HG02571 (cell line): ENCODE measurements around the gene NIPAL1.
A peak's percentile ranks its signal among the peaks of the same experiment; 100 is the strongest.
"Not testable (repeated sequence)": the region's sequence is repeated elsewhere in the genome, so short reads cannot be mapped to it uniquely, and the experiment has no call there.

Experiments used
- ATAC-seq: cut with Tn5 transposase; IDR thresholded peaks from one replicate; pipeline ENCODE4 v1.9.1; 2021; ENCODE audit warnings: mild to moderate bottlenecking, moderate library complexity; ENCODE audit not compliant: unreplicated experiment

Gene NIPAL1

DNA sequence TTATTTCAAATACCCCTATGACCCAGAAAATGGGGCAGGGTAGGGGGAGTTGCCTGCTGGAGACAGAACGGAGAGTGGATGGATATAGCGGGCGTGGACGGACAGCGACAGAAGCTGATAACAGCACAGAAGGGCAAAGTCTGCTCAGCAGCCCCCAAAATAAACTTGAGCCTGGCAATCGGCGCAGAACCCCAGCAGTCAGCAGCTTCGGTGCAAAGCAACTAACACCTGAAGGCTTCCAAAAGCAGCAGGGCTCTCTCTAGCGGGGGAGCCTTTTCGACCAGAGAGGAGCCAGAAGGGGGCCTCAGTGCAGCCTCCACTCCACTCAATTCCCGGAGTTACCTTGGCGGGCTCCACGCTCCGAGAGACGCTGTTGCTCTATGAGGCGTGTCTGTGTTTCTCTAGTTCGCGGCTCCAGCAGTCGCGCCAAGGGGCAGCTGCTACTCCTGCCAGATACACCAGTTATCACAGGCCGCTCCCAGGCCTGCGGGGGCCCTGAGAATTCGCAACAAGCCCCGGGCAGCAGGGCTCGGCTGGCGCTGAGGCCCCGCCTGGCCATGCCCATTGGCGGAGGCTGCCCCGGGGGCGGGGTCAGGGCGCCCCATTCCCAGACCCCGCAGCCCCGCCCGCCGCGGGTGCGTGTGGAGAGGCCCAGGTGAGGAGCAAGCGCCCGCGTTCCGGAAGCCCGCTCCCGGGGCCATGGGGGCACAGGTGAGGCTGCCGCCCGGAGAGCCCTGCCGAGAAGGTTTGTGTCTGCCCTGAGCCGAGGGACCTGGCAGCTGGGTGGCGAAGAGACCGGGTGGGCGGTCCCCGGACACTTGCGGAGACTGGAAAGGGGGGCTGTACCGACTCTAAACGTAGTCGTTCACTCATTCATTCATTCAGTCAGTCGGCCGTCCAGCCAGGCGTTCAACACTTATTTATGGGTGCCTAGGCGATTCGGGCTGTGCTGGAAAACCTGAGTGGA is at the start of gene NIPAL1, which contains the start of gene CNGA1:
Gene NIPAL1 (plus strand): TSS at position 632 of the 967 bp plus-strand sequence. CDS start 68 bp downstream, at position 700.
Gene CNGA1 (minus strand): TSS at position 541 of the 967 bp plus-strand sequence. CDS start 63,992 bp downstream, outside the sequence.
- ATAC-seq, result peak; percentile 93

DNA sequence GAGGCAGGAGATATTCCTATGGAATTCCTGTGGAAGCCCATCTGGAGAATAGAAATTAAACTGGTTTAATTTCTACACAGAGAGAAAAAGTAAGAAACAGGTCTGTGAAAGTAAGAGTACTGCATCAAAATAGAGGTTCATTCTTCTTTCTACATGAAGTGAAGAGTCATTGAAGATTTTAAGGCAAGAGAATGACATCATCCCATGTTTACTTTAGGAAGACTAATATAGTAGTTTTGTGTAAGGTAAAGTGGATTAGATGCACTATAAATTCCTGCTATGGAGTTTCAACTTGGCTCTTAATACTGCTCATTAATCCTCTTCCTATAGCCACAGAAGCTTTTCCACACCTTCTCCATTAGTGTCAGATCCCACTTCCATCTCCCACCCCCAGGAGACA is 47.7 kb upstream of the NIPAL1 start:
- ATAC-seq, result no peak

DNA sequence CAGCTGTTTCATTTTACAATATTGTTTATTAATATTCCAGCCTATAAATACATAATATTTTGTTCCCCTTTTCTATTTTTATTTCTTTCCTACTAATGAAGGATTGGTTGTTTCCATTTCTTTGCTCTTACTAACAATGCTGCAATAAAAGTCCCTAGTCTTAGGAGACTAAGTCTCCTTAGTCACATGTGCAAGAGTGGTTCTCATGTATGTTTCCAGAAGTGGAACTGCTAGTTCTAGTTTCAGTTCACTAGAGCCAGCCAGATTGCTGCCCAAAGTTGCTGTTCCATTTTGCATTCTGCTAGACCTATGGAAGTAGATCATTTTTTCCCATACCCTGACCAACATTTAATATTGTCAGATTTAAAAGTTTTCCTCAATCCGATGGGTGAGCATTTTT is 44.4 kb upstream of the NIPAL1 start:
- ATAC-seq, result no peak

DNA sequence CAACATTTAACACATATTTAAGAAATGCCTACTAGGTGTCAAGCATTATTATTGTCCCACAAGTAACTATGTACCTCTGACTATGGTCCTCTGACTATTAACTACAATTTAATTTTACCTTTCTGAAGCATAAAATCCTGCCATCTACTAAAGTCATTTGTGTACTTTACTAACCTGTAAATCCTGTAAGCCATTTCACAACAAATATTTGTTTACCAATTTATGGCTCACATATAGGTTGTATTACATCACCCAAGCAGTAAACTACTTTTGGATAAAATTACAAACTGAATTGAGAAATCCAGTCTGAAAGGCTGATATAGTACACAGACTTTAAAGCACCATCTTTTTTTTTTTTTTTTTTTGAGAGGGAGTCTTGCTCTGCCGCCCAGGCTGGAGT is 43.9 kb upstream of the NIPAL1 start:
- ATAC-seq, result no peak

DNA sequence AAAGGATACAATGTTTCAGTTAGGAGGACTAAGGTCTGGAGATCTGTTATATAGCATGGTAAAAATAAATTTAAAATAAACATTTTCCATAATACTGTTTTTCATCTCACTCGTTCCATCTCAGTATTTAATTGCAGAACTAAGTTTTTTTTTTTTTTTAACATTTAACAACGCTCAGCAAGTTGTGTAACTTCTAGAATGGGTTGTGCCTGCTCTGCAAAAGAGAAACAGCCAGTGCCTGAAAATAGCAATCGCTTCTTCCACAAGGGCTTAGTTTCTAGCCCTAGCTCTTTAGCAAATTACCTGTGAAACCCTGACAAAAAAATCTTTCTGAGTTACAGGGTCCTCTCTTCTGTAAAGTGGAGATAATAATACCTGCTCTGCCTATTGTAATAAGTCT is 42.0 kb upstream of the NIPAL1 start:
- no peak for ATAC-seq

DNA sequence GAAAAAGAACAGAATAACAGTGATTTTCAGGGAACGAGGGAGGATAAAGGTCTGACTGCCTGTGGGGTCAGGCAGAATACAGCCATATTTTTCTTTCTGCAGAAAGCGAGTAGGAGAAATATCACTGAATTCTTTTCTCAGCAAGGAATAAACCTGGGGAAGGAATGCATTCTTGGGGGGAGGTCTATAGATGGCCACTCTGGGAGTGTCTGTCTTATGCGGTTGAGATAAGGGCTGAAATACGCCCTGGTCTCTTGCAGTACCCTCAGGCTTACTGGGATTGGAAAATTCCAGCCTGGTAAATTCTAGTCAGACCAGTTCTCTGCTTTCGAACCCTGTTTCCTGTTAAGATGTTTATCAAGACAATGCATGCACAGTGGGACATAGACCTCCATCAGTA is 26.4 kb upstream of the NIPAL1 start:
- ATAC-seq, result no peak

DNA sequence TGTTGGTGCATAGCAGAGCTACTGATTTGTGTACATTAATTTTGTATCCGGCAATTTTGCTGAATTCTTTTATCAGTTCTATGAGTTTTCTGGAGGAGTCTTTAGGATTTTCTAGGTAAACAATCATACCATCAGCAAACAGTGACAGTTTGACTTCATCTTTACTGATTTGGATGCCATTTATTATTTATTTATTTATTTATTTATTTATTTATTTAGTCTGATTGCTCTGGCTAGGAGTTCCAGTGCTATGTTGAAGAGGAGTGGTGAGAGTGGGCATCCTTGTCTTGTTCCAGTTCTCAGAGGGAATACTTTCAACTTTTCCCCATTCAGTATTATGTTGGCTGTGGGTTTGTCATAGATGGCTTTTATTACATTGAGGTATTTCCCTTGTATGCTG is 24.1 kb upstream of the NIPAL1 start:
- ATAC-seq, result not testable (repeated sequence)

DNA sequence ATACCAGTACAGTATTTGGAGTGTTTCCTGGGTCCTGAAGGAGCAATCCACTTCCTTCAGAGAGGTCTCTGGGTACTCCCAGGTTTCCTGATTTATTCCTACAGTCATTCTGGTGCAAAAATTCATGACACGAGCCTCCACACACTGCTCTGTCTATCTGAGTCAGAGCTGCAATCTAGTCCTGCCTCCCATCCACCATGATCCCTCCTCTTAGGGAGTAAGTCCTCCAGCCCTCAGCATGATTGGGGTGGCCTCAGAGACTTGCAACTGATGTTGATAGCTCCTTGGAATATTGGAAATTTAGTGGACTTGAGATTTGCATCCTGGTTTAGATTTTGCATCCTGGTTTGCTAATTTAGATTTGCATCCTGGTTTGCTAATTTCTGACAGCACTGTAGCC is 20.6 kb upstream of the NIPAL1 start:
- ATAC-seq, result no peak

DNA sequence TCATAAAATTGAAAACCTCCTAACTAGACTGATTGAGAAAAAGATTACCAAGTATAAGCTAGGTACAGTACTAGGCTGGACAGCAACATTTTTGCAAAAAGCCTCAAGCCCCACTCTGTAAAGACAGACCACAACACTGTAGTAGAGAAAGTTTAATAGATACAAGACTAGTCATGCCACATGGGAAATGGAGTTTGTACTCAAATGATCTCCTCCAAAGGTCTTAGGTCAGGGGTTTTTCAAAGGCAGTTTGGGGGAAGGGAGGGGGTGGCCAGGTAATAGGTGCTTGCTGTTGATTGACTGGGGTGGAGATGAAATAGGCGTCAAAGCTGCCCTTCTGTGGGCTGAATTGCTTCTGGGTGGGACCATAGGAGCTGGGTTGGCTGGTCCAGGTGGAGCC is 14.3 kb upstream of the NIPAL1 start:
- ATAC-seq, result no peak

DNA sequence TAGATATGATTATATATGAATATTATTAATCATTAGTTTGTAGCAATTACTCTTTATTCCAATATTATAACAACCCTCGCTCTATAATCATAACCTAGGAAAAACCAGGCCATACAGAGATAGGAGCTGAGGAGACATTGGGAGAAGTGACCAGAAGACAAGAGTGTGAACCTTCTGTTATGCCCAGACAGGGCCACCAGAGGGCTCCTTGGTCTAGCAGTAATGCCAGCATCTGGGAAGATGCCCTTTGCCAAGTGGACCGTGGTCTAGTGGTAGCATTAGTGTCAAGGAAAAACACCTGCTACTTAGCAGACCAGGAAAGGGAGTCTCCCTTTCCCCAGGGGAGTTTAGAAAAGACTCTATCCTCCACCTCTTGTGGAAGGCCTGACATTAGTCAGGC is 13.0 kb upstream of the NIPAL1 start:
- ATAC-seq, result not testable (repeated sequence)

DNA sequence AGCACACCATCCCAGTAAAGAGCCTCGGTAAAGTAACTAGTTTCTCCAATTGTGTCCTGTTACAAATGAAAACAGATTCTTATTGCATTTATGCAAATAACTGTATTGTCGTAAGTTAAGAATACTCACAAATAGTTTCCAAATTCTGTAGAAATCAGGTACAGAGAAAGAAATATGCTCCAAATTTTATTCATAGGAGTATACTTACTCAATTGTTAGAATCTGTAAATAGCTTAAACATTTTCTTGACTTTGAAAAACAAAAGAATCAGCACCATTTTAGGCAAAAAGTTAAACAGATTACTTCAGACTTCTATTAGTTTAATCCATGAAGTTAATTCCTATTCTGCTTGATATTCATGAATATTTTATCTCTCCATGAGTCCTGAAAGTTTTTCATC is 10.8 kb upstream of the NIPAL1 start:
- no peak for ATAC-seq

DNA sequence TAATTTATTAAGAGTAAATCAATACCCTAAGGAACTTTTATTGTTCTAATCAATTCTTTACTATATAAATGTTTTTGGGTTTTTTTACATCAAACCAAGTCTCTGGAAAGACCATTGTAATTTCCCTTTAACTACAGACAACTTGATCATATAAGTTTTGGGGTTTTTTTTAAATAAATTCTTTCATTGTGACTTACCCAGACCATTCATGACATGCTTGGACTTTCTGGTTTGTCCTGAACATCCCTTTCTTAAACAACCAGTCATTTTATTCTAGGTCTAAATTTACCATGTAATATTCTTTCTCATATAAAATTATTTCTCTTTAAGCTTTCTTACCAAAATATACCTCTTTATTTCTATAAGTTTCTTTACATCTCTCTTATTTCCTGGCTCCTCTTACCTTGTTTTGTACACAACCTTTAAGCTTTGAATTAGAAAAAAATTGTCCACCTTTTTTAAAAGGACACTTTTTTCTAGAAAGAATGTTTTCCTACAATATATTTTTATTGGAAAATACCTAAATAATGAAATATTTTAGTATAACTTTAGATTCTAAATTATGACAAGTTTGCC is 8.5 kb upstream of the NIPAL1 start:
- no peak for ATAC-seq

DNA sequence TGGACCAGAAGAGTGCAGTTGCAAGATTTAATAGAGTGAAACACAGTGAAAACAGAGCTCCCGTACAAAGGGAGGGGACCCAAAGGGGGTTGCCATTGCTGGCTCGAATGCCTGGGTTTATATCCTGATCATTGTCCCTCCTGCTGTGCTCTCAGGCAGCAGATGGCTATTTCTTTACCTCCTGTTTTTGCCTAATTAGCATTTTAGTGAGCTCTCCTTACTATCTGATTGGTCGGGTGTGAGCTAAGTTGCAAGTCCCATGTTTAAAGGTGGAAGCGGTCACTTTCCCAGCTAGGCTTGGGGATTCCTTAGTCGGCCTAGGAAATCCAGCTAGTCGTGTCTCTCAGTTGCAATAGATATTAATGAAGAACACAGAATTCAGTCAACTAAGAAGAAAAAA is 5.7 kb upstream of the NIPAL1 start:
- not testable (repeated sequence) for ATAC-seq

DNA sequence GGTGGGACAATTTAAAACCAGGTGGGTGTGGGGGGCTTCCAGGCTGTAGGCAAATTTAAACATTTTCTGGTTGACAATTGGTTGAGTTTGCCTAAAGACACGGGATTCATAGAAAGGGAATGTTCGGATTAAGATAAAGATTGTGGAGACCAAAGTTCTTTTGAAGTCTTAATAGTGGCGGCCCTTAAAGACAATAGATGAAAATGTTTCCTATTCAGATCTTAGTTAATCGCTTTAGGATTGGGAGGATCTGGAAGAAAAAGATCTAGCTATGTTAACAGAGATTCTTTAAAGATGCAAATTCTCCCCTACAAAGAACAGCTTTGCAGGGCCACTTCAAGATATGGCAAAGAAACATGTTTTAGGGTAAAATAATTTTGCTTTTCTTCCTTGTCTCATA is 4.8 kb upstream of the NIPAL1 start:
- ATAC-seq, result no peak

DNA sequence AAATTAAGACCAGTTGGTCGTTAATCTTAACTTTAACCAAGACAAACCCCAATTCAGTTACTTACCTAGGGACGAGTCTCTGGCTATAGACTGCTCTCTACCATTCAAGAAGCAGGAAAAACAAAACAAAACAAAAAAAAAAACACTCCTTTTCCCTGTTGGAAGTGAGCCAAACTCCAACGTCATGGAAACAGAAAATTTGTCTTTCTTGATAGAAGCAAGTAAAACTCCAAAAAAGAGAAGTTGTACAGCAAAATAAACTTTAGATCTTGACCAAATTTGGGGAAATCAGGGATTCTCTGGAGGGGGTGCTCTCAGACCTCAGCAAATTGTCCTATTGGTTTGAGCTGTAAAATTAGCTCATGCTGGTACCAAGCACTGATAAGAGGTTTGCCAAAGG is 3.7 kb upstream of the NIPAL1 start:
- ATAC-seq, result no peak

DNA sequence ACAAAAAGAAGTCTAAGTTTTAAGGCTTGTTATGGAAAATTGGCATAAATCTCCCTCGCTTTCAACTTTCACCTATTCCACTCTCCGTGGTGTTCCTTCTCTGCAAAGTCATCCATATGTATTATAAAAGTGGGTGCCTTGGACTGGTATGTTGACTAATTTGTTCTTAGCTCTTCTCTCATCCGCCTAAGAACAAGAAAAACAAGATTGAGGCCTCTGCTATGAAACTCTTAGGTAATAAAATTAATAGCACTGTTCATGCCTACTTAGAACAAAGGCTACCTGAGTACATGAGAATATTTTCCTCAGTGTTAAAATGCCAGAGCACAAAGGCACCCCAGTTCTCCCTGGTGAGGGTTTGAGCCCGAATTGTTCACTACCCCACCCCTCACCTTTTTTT is 1.4 kb upstream of the NIPAL1 start:
- ATAC-seq, result no peak

DNA sequence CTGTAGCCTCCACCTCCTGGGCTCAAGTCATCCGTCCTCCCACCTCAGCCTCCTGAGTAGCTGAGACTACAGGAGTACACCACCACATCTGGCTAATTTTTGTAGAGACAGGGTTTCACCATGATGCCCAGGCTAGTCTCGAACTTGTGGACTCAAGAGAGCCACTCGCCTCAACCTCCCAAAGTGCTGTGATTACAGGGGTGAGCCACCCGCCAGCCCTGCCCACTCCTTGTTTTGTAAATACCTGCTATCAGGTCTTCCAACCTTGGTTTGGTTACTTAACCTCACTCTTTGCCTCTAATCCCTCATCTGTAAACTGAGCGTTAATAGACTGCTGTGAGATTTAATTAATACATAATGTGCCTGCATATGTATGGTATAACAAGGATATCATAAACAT is 894 bp upstream of the NIPAL1 start:
- no peak for ATAC-seq

DNA sequence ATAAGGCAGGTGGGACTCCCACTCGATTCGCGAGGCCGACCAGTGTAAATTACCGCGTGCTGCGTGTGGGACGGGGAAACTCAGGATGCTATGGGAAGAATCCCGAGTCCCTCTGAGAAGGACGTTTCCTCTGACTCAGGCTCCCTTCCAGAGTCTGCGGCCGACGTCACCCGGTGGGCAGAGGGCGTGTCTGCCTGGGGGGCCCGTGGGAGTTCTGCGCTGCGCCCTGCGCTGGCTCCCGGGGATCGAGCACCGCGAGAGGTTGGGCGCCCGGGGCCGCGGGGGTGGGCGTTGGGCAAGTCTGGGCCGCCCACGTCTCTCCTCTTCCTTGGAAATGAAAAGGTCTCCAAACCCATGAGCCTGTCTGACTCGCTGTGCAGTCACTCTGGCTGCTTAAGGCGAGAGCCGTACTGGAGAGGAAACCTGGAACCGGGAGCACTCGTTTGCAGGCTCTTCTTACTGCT is 568 bp downstream of the NIPAL1 start:
- no peak for ATAC-seq

DNA sequence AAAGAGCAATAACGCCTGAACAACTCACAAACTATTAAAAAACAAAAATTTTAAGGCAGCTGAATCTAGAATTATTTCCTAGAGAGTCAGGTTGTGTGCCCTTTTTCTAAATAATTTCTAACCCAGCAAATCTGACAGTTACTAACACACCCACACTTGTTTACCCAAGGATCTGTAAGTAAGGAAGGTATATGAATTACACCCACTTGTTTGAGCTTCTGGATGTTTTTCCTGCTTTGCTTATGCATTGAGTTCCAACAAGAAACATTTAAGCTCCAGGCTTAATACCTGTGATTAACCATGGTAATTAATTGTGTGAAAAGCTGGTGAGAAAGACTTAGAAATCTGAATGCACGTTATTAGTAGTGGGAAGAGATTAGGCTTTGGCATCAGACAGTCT is 1.5 kb downstream of the NIPAL1 start:
- ATAC-seq, result no peak

DNA sequence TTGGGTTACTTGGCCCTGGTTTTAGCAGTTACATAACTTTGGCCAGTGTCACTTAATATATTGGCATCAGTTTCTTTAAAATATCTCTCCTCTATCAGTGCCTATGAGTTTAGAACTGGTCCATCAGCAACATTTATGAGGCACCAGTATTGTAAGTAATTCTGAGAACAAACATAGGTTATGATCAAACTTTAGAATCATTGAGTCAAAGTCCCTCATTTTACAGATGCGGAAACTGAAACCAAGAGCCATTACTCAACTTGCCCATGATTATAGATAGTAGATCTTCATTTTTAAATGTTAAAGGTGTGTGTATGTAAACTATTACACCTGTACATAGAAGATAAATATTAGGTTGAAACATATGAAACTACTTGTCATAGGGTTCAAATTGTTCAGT is 4.5 kb downstream of the NIPAL1 start:
- no peak for ATAC-seq

DNA sequence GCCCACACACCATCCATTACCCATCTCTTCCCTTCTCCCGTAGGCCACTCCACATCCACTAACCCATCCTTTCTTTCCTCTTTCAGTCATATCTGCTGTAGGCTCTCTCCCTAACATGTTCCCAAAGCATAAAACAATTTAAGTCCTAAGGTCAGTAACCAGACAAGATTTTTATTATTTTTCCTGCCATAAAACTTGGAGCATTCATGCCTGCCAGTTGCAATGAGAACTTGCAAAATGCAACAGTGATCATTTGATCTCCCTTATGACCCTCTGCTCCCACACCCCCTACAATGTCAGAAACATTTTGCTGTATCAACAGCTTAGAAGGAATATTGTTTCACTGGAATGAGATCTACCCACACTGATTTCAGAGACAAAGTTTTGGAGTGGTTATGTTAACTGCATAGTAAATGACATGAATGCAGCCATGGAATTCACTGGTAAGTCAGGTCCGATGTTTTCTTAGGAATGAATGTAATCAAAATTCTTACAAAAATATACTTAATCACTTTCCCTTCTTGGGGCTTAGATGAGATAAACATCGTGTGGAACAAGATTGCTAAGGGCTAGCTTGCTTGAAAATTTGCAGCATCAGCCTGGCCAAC is 5.7 kb downstream of the NIPAL1 start:
- ATAC-seq, result no peak

DNA sequence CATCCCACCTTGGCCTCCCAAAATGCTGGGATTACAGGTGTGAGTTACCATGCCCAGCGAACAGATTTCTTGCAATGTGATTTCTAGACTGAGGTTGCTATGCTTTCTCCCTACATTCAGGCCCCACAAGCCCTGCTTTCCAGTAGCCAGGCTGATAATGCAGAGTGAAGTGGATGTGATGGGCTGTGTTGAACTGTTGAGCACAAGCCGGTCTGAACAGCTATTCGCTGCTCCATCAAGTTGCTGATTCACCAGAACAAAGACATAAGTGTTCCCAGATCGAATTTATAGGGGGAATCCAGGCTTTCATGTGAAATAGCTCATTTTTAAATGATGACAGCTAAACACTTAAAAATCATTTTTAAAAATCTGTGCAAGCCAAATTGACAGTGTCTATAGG is 8.0 kb downstream of the NIPAL1 start:
- ATAC-seq, result no peak
